Stimulated activated CD8-positive, alpha-beta memory T cell treated with anti-CD3 and anti-CD28 coated beads, Interleukin-4, amount 100 ng/mL, for 1 hour (primary cell): ENCODE results near the gene TSPAN4.
A peak's percentile ranks its signal among the peaks of the same experiment; 100 is the strongest.

Source experiments
- DNase-seq, 2 donors: peaks; one replicate each; pipeline ENCODE4 v3.0.0-alpha.2; 2020; ENCODE audit warnings: low read depth in 2 of 2, low spot score in 1 of 2

TSPAN4 gene

GRCh38 chr11:803770-804598 is 38.7 kb upstream of the TSPAN4 start:
- DNase-seq = no peak

- DNase-seq = no peak
Observed at GRCh38 chr11:804599-804964, 38.1 kb upstream of the TSPAN4 start.

DNA sequence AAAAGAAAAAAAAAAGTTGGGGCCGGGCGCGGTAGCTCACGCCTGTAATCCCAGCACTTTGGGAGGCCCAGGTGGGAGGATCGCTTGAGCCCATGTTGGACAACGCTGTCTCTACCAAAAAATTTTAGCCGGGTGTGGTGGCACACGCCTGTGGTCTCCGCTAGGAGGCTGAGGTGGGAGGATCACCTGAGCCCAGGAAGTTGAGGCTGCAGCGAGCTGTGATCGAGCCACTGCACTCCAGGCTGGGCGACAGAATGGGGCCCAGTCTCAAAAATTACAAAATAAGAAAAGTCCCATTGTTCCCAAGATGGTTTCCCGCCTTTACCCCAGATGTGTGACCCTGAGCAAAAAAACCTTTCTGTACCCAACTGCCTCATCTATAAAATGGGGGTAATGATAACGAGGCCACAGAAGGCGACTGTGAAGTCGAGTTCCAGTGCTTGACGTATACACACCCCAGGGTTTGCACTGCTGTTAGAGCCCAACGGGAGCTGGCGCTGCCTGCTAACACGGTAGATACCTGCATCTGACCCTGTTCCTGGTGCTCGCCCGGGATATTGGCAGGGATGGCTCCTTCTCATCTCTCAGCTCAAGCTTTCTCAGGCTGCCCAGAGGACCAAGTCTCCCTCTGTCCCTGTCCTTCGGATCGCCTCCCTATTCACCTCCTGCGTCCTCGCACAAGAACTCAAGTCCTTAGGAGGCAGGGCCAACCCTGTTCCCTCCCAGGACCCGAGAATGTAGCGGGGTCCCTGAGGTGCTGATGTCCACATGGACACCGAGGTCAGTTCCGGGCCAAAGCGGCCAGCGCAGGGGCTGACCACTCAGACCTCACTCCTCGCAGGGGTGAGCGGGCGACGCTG is 34.0 kb upstream of the TSPAN4 start:
- no peak for DNase-seq

GRCh38 chr11:809287-810039 is 33.2 kb upstream of the TSPAN4 start, which contains the start of gene RPLP2:
TSS of gene RPLP2 (plus strand) at chr11:809967. CDS start at chr11:810235, 268 bp downstream.
- DNase-seq = peak; percentile 96

DNA sequence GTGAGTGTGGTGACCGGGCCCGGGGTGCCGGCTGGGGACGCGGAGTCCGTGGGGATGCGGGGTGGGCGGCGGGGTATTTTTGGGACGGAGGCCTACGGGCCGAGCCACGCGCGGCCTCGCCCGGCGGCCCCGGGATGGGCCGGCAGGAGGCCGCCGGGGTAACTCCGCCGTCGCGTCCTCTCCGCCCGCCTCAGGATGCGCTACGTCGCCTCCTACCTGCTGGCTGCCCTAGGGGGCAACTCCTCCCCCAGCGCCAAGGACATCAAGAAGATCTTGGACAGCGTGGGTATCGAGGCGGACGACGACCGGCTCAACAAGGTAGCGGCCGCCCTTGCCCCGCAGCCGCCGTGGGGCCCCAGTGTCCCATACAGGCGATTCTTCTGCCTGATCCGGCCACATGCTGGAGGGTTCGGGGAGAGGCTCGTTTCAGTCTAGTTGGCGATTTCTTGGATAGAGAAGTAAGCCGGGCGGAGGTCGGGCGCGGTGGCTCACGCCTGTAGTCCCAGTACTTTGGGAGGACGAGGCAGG is 32.5 kb upstream of the TSPAN4 start:
- no peak for DNase-seq

- no peak for DNase-seq
Observed at GRCh38 chr11:811446-812245, 31.0 kb upstream of the TSPAN4 start.

- DNase-seq = no peak
Observed at GRCh38 chr11:812390-812789, 30.3 kb upstream of the TSPAN4 start.

DNA sequence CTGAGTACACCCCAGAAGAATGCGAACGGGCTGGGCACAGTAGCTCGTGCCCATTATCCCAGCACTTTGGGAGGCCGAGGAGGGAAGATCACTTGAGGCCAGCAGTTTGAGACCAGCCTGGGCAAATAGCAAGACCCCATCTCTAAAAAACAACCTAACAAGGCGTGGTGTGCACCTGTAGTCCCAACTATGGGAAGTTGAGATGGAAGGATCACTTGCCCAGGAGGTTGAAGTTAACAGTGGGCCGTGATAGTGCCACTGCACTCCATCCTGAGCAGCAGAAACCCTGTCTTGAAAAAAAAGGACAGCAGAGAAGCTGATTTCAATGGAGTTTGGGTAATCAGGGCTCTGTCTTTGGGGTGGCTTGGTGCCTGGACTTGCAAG is 29.6 kb upstream of the TSPAN4 start:
- no peak for DNase-seq

GRCh38 chr11:813456-814096 is 29.1 kb upstream of the TSPAN4 start:
- no peak for DNase-seq

GRCh38 chr11:815675-816432 is 26.8 kb upstream of the TSPAN4 start:
- no peak for DNase-seq

- DNase-seq = no peak
Observed at GRCh38 chr11:816433-816779, 26.2 kb upstream of the TSPAN4 start.

- no peak for DNase-seq
Observed at GRCh38 chr11:818396-819128, 24.1 kb upstream of the TSPAN4 start, which contains the start of gene PNPLA2. TSS of gene PNPLA2 (plus strand) at chr11:818914. CDS start at chr11:819719, 805 bp downstream.

GRCh38 chr11:819129-819931 is 23.3 kb upstream of the TSPAN4 start:
- DNase-seq = peak; percentile 81 to 87

GRCh38 chr11:819943-820649 is 22.6 kb upstream of the TSPAN4 start:
- DNase-seq = peak; percentile 87 to 92

- DNase-seq = no peak
Observed at GRCh38 chr11:820655-821511, 21.8 kb upstream of the TSPAN4 start.
